HG02678 (cell line): ENCODE results near the gene ABCC11.

Source experiments
- ATAC-seq: cut with Tn5 transposase; IDR thresholded peaks from one replicate; pipeline ENCODE4 v1.9.1; 2021; ENCODE audit warnings: mild to moderate bottlenecking, moderate library complexity; ENCODE audit not compliant: unreplicated experiment

The ABCC11 gene

DNA sequence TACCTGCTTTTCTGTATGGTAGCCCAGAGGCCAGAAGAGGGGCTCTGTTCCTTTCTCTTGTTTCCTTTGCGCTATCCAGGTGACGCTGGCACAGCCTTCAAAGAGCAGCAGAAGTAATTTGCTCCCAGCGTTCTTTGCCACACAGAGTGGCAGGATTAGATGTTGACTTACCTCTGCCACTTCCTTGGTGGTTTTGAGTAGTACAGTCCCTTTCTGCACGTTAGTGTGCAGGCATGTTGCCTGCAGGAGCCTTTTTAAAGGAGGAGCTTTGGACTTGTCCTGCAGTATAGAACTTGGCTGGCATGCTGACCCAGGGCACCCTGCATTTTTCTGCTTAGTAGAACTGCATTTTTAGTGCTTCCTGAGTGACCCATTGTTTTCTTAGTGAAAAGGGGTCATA is at the start of gene ABCC11:
ABCC11 (minus strand) TSS at position 229 of the 400 bp plus-strand sequence. CDS start 15,618 bp downstream, outside the sequence.
- no peak for ATAC-seq

DNA sequence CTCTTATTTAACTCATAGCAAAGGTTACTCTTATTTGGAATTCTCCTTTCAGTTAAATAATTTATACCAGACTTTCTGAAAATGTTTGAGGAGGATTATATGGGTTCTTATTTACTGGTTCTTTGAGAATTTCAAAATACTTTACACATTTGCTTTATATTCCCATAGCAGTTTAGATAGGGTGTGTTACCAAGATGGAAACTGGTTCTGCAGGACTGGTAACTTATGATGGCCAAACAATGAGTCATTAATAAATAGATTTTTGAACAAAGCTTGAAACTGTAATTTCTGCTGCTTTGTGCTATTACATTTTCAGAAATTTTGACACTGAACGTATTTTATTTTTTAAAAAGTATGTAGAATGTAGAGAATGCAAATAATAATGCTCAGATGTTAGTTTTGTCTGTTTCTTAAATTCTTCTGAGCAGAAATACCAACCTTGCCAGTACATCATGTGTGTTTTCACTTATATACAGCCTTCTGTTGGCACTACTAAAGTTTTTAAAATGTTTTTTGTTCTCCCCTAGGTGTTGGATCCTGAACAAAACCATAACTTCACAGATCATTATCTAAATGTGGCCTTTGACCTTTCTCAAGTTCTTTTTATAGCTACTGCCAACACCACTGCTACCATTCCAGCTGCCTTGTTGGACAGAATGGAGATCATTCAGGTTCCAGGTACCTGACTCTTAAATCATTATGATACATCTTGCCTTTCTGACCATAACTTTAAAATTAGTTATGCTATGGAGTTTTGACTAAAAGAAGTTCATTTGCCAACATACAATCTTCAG is 48.3 kb upstream of the ABCC11 start:
- ATAC-seq: no peak

DNA sequence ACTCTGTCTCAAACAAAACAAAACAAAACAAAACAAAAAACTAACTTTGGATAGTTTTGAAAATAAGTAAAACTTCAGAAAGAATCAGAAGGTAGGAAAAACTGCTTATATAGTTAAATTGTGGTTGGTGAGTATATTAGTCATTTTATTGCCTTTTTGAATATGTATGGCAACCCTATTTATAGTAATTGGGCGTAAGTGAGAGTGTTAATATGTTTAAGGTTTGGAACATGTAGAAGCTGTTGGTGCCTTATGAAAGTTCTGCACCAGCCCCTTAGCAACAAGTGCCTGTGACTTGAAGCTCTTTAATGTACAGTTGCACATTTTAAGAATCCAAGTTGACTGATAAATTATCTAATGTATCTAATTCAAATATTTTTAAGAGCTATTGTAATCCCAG is 47.4 kb upstream of the ABCC11 start:
- no peak for ATAC-seq

DNA sequence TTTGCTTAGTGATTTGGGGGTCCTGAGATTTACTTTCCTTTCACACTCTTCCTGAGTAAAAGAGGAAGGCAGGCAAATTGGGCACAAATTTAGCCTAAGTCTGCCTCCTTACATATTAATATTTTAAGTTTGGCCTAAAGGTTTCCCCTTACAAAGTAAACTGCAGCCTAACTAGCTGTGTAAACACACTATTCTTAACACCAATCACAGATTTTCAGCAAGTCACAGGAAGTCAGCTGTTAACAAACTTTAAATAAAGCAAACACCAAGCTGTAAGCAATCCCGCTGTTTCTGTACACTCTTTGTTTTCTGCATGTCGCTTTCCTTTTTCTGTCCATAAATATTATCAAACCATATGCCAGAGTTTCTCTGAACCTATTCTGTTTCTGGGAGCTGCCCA is 45.1 kb upstream of the ABCC11 start:
- no peak for ATAC-seq

DNA sequence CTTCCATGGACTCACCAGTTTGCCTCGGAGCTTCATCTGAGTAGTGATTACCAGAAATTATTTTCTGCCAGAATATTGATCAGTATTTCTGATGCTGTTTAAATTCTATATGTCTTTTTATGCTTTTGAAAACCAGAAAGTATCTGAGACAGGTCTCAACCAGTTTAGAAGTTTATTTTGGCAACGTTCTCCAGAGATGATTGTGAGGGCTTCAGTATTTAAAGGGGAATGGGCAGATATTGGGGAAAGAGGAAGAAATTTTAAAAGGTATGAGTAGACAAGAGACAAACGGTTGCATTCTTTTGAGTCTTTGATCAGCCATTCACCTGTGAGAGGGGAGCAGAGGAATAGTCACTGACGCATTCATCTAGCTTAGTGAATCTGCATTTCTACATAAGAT is 44.4 kb upstream of the ABCC11 start:
- ATAC-seq: no peak

DNA sequence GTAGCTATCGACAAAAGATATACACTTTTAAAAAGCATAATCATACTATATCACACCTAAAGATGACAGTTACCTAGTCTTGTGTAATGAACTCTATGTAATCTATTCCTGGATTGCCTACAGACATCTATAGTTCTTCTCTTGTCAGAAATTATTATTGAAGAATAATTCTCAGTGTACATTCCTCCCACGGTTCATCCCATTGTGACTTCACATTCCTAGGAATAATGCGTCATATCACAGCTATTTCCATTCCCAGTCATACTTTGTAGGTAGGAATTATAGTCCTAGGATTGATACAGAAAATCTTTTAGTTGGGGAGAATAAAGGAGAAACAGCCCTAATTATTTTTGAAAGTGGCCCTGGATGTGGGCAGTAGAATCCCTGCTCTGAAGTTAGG is 44.0 kb upstream of the ABCC11 start:
- ATAC-seq: no peak

DNA sequence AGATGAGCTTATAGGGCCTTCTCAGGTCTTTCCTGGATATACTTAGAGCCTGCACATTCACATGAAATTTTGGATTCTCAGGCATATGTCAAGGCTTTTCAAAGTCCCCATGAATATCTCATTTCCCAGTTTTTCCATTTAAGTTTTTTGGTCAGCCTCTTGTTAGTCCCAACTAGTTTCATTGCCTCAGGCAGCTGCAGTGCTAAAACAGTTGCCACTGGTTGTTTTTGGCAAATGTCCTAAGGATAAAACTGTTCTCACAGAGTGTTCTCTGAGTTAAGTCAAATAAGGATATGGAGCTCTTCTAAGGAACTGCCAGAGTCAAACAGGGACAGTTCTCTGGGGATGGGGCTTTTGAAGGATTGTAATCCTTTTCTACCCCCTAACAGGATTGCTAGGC is 39.9 kb upstream of the ABCC11 start:
- ATAC-seq: no peak

DNA sequence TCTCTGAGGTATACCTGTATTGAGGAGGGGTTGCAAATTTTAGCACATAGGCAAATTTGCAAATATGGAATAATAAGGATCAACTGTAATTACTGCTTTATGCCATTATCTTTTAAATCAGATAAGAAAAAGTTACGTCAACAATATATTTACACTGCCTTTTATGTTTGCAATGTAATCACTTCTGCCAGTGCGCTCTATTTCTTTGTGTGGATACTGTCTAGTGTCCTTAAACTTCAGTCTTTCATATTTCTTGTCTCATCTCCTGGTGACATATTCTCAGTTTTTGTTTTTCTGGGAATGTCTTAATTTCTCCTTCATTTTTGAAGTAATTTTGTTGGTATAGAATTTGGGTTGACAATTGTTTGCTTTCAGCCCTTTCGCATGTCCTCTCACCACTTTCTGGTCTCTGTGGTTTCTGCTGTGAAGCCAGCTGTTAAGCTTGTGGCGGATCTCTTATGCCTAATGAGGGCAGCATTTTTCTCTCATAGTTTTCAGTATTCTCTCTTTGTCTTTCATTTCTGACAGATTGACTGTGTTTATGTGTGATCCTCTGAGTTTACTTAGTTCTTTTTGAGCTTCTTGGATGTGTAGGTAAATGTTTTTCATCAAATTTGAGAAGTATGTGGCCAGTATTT is 37.6 kb upstream of the ABCC11 start:
- peak; percentile 62 for ATAC-seq

DNA sequence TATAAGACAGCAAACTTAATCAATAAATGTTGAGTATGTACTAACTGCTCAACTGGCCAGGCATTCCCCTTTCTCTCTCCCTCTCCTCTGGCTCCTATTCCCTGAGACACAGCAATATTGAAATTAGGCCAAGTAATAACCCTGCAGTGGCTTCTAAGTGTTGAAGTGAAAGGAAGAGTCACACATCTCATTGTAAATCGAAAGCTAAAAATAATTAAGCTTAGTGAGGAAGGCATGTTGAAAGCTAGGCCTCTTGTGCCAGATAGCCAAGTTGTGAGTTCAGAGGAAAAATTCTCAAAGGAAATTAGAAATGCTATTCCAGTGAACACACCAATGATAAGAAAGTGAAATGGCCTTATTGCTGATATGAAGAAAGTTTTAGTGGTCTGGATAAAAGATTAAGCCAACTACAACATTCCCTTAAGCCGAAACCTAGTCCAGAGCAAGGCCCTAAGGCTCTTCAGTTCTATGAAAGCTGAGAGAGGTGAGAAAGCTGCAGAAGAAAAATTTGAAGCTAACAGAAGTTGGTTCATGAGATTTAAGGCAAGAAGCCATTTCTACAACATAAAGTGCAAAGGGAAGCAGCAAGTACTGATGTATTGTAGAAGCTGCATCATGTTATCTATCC is 35.4 kb upstream of the ABCC11 start:
- ATAC-seq: no peak

DNA sequence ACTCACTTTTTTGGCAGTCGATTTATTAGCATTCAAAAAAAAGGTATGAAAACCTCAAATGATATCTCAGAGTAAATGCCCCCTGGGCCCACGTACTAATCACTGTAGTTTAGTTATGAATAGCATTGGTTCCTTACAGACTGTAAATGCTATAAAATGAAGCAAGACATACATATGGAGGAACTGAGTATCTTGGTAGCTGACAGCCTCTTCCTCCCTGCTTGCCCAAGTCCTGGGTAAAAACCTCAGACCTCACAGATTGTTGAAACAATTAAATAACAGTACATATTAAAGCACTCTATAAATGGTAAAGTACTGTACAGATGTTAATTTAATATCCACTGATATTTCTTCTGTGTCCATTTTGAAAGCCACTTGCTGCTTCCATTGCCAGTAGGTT is 33.2 kb upstream of the ABCC11 start:
- ATAC-seq: no peak

DNA sequence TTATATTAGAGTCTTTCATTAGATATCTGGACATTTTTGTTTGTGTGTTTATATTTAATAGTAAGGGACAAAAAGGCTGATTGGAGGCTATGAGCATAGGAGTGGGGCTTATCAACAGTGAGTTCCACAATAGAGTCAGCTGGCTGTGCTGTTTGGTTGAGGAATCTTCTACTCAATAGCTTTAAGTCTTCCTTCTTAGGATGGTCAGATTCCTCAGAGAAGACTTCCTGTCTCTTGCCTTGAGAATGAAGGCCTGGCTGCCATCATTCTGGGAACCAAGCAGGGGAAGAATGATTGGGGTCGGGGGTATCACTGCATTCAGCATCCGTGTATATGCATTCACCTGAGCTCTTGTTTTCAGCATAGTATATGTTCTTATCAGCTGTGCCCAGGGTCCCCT is 31.9 kb upstream of the ABCC11 start:
- no peak for ATAC-seq

DNA sequence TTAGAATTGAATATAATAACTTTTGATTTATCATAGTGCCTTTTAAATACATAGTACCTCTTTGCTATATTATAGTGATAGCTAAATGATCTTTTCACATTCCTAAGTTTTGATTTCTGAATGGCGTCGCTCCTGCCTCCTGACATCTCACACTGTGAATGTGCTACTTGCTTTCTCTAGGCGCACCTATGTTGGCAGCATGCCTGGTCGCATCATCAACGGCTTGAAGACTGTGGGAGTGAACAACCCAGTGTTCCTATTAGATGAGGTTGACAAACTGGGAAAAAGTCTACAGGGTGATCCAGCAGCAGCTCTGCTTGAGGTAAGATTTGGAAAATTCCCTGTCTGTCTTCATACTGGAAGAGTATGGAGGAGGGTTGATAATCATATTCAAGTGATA is 29.8 kb upstream of the ABCC11 start:
- ATAC-seq: no peak

DNA sequence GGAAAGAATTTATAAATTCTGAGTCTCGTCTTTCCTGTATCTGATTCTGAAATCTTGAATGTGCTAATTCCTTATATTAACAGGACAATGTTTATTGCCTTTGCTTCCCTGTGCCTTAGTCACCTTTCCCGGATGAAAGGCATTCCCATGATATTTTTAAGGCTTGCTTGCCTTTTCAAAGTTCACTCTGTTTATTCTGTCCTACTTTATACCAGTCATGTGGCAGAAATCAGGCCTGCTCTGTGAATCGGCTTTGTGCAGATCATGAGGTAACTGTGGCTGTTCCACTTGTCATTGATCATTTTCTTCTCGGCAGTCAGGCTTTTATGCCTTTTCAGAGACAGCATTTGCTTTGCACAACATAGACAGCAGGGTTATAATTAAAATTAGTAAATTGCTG is 28.8 kb upstream of the ABCC11 start:
- ATAC-seq: no peak

DNA sequence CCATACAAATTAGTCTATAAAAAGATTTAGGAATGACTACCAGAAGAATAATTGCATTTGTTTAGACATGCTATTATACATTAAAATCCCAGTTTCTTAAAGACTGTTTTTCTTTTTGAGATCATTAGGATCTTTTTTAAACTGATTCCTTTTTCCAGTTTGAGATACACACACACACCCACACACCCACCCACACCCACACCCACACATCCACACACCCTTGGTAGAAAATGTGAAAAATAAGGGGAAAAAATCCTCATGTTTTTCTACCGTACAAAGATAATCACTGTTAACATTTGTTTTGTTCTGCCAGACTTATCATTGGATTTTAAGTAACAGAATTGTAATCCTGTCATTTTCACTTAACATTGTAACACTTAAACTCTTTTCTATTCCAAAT is 27.1 kb upstream of the ABCC11 start:
- ATAC-seq: no peak

DNA sequence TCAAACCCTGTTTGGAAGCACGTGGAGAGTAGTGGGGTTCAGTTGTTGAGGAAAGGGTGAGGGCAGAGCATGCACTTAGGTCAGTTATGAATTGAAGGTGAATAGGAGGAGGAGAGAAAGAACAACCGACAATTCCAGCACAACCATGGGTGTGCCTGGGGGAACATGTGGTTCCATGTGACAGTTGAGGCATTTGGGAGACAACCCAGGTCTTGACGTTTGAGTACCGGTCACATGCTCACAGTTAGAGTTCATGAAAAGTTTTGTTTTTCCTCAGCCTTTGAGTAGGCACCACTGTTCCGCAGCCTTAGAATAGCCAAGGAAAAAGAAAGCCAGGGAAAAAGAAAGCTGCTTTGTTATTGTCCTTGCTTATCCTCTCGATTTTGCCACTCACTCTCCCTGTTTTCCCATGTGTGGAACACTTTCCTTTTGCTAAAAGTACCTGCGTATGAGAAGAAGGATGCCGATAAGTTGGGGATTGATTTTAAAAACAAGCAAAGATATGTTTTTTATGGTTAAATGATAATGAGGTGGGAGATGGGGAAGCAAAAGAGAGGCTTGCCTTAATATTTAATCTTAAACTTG is 25.6 kb upstream of the ABCC11 start:
- no peak for ATAC-seq

DNA sequence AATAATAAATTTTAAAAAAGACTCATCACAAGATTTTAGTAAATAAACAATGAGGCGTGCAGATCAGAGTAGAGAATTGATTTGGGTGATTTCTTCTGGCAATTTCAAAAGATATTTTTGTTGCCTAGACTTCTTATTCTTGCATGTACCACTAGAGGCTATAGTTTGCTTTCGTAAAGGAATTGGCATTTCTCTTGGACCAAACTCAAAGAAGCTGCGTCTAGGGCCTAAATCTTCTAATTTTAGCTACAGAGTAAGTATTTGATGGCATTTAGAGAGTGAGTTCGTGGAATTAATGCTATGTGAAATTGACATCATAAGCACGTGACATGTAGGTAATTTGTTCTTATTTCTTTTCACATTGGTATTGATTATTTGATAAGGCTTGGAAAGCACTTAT is 24.4 kb upstream of the ABCC11 start:
- ATAC-seq: no peak

DNA sequence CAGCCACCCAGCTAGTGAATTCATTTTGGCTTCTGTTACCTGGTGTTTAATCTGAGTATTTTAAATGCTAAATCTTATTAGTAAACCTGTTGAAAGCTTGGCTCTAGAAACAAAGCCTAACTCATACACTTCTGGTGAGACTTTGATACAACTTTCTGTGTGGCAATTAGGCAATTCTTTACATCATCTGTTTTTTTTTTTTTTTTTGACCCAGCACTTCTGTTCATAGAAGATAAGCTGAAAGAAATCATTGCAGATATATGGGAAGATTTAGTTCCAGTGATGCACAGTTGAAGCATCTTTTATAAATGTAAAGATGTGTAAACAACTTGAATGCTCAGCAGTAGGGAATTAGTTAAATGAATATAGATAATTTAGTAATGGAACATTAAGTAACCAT is 21.7 kb upstream of the ABCC11 start:
- no peak for ATAC-seq

DNA sequence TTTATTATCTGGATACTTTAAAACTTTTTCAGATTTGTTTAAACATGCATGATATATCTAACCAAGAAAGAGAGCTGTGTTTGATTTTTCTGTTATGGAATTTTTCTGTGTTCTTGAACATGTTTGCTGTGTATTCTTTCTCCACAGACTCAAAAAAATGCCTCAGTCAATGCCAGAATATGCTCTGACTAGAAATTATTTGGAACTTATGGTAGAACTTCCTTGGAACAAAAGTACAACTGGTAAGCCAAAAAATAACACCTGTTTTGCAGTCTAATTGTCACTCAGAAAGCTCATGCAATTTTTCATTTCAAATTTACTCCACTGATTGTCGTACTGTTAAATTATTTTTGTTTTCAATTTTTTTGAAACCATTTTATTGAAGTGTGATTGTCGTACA is 15.3 kb upstream of the ABCC11 start:
- no peak for ATAC-seq

DNA sequence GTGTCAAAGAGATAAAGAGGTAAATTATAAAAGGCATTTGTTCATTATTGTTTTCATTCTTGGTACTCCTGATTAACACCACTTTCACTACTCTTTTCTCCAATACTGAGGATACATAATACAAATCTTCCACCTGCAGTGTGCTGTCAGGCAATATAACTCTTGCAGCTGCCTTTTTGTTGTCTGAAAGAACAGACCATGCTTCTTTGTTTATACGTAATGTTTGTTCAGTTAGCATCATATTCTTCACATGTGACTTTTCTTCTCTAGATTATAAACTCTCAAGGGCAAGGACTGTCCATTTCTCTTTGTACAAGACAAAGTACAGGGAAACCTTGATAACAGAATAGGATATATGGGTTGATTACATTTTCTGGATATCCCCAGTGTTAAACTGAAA is 14.2 kb upstream of the ABCC11 start:
- ATAC-seq: no peak

DNA sequence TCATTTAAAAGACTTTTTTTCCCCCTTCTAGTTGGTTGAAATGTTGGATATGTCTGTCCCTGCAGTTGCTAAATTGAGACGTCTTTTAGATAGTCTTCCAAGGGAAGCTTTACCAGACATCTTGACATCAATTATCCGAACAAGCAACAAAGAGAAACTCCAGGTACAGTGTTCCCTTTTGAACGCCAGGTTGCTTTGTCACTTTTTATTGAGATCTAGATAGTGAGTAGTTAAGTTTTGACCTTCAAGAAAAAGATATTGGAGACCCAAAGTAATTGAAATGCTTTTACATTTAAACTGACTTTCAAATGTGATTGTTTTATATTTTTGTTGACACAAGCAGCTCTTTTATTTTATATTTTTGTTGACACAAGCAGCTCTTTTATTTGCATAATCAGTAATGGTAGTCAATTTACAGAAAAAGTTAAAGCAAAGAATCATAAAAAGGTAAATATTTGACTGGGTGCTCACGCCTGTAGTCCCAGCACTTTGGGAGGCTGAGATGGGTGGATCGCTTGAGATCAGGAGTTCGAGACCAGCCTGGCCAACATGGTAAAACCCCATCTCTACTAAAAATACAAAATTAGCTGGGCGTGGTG is 9.3 kb upstream of the ABCC11 start:
- ATAC-seq: no peak

DNA sequence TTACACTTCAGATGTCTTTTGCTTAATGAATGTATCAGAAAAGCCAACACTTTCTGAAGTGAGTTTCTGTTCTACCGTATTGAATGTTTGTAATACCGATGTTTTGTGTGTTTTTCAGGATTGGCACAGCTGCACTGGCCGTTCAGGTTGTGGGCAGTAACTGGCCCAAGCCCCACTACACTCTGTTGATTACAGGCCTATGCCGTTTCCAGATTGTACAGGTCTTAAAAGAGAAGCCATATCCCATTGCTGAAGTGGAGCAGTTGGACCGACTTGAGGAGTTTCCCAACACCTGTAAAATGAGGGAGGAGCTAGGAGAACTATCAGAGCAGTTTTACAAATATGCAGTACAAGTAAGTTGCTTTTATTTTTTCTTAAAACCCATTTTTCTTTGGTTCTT is 4.7 kb upstream of the ABCC11 start:
- no peak for ATAC-seq
